HEK293T (cell line): ENCODE data around the gene CACNG5.

Experiments
- CTCF ChIA-PET: fragments of 350-600 bp; formaldehyde crosslinking; extraction: SDS; loops from one replicate; lab custom pipeline; 2021; ENCODE audit warnings: antibody characterized with exemption, inconsistent platforms; lab: Yijun Ruan, JAX
- POLR2A ChIA-PET: fragments of 350-600 bp; formaldehyde crosslinking; extraction: SDS; loops from one replicate; lab custom pipeline; 2020; ENCODE audit warnings: antibody characterized with exemption, inconsistent platforms; lab: Yijun Ruan, JAX
- DNase-seq: peaks from one replicate; pipeline ENCODE4 v3.0.0; 2012; ENCODE audit warnings: mixed read lengths; ENCODE audit errors: extremely low spot score
- ARNT ChIP-seq: fragments of 450-650 bp; IDR thresholded peaks from 2 replicates; pipeline ENCODE4 v1.6.1; 2017; ENCODE audit warnings: mild to moderate bottlenecking
- BHLHE40 ChIP-seq: fragments of 450-650 bp; IDR thresholded peaks from 2 replicates; pipeline ENCODE4 v1.6.1; 2016; ENCODE audit warnings: mild to moderate bottlenecking, moderate library complexity, borderline replicate concordance
- CTBP1 ChIP-seq: fragments of 450-650 bp; IDR thresholded peaks from 2 replicates; pipeline ENCODE4 v1.6.1; 2016; ENCODE audit warnings: borderline replicate concordance
- ELF4 ChIP-seq: fragments of 450-650 bp; IDR thresholded peaks from 2 replicates; pipeline ENCODE4 v1.6.1; 2017; ENCODE audit warnings: antibody characterized with exemption
- FOXA1 ChIP-seq: fragments of 450-650 bp; IDR thresholded peaks from 2 replicates; pipeline ENCODE4 v1.6.1; 2016; ENCODE audit warnings: mild to moderate bottlenecking
- FOXK2 ChIP-seq: fragments of 450-650 bp; IDR thresholded peaks from 2 replicates; pipeline ENCODE4 v1.6.1; 2016; ENCODE audit warnings: mild to moderate bottlenecking
- FOXM1 ChIP-seq: fragments of 450-650 bp; IDR thresholded peaks from 2 replicates; pipeline ENCODE4 v1.6.1; 2017; ENCODE audit warnings: mild to moderate bottlenecking, borderline replicate concordance
- HDGF ChIP-seq: fragments of 450-650 bp; IDR thresholded peaks from 2 replicates; pipeline ENCODE4 v1.6.1; 2017; ENCODE audit warnings: antibody characterized with exemption, borderline replicate concordance
- L3MBTL2 ChIP-seq: fragments of 450-650 bp; conservative IDR thresholded peaks from 2 replicates; pipeline ENCODE4 v1.6.1; 2016; ENCODE audit warnings: mild to moderate bottlenecking
- LEF1 ChIP-seq: fragments of 450-650 bp; IDR thresholded peaks from 2 replicates; pipeline ENCODE4 v1.6.1; 2017; ENCODE audit warnings: mild to moderate bottlenecking, borderline replicate concordance
- NFRKB ChIP-seq: fragments of 450-650 bp; IDR thresholded peaks from 2 replicates; pipeline ENCODE4 v1.6.1; 2016; ENCODE audit warnings: mild to moderate bottlenecking, moderate library complexity
- SP1 ChIP-seq: fragments of 450-650 bp; IDR thresholded peaks from 2 replicates; pipeline ENCODE4 v1.6.1; 2017
- SUZ12 ChIP-seq: fragments of 450-650 bp; IDR thresholded peaks from 2 replicates; pipeline ENCODE4 v1.6.1; 2016; ENCODE audit warnings: mild to moderate bottlenecking
- TARDBP ChIP-seq: fragments of 450-650 bp; IDR thresholded peaks from 2 replicates; pipeline ENCODE4 v1.6.1; 2016
- ZNF384 ChIP-seq: fragments of 450-650 bp; IDR thresholded peaks from 2 replicates; pipeline ENCODE4 v1.6.1; 2016
- TF ChIP-seq, protein P1 (sequence below): fragments of 450-650 bp; IDR thresholded peaks from 2 replicates; pipeline ENCODE4 v1.6.1; 2016

CACNG5 gene

DNA sequence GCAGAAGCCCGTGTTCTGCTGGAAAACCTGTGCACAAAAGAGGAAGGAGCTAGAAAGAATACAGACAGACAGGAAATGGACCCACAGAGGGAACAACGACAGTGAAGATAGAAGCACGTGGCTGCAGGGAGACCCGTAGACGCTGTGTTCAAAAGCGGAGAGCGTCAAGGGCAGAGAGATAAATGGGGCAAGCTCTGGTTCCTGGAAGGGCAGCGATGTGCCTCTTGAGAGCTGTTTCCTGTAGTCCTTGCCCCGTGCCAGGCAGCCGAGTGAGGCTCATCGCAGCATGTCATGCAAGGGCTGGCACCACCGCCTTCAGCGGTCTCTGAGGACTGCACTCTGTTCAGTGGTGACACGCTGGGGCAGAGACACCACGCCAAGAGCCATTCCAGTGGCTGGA lies 43.6 kb upstream of the CACNG5 start:
- ChIA-PET POLR2A (no interaction called here), CTCF (no interaction called here)
- no peak for TF ChIP-seq LEF1
- TF ChIP-seq ARNT: no peak
- TF ChIP-seq HDGF: no peak
- TF ChIP-seq SUZ12: no peak
- no peak for TF ChIP-seq SP1
- no peak for TF ChIP-seq NFRKB
- TF ChIP-seq ELF4: no peak
- TF ChIP-seq ZNF384: no peak
- no peak for TF ChIP-seq BHLHE40
- DNase-seq: no peak

DNA sequence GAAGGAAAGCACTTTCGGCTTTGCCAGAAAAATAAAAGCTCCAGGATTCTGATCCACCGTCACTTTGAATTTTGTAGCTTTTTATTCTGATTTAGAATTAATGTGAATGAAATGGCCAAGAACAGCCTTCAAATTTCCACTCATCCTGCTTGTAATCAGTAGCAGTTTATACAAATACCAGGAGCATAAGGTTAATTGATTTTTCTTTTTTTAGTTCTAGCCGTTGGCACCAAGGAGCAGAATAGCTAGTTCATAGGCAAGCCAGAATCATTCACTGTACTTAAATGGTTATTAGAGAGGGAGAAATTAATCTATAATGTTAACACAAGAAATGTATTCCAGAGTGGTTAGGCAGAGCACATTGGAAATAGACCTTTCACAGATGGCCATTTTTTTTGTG lies 41.1 kb upstream of the CACNG5 start:
- no peak for DNase-seq
- CTCF ChIA-PET: no interaction called here
- POLR2A ChIA-PET: no interaction called here

DNA sequence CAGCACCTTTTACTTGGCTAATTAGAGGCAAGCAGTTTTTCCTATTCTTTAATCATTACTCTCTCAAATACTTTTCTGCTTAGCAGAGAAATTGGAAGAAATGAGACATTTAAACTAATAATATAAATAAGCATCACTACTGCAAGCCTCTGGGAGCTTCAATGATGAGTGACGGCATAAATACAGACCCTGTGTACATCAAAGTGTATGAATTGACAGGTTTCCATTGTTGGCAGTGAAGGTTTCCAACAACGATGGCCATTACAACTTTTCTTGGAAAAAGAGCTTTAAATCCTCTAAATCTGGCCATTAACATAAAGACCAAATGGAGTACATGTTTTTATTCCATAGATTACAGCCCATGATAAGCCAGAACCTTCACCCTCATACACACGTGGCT lies 39.4 kb upstream of the CACNG5 start:
- no peak for TF ChIP-seq SUZ12
- no peak for TF ChIP-seq CTBP1
- no peak for TF ChIP-seq TARDBP
- TF ChIP-seq BHLHE40: no peak
- TF ChIP-seq, protein P1, sequence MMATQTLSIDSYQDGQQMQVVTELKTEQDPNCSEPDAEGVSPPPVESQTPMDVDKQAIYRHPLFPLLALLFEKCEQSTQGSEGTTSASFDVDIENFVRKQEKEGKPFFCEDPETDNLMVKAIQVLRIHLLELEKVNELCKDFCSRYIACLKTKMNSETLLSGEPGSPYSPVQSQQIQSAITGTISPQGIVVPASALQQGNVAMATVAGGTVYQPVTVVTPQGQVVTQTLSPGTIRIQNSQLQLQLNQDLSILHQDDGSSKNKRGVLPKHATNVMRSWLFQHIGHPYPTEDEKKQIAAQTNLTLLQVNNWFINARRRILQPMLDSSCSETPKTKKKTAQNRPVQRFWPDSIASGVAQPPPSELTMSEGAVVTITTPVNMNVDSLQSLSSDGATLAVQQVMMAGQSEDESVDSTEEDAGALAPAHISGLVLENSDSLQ: no peak
- TF ChIP-seq L3MBTL2: no peak
- no peak for TF ChIP-seq ARNT
- no peak for TF ChIP-seq ELF4
- no peak for TF ChIP-seq FOXK2
- TF ChIP-seq LEF1: no peak
- TF ChIP-seq NFRKB: no peak
- TF ChIP-seq HDGF: no peak
- no peak for TF ChIP-seq FOXM1
- no peak for TF ChIP-seq FOXA1
- TF ChIP-seq SP1: no peak
- TF ChIP-seq ZNF384: no peak
- DNase-seq: no peak
- ChIA-PET CTCF (no interaction called here), POLR2A (no interaction called here)

More for the DNA sequence above, 41.1 kb upstream of the CACNG5 start:
- TF ChIP-seq SP1 (no peak), FOXA1 (no peak), CTBP1 (no peak), SUZ12 (no peak), FOXK2 (no peak), LEF1 (no peak)
- TF ChIP-seq, protein P1: no peak

DNA sequence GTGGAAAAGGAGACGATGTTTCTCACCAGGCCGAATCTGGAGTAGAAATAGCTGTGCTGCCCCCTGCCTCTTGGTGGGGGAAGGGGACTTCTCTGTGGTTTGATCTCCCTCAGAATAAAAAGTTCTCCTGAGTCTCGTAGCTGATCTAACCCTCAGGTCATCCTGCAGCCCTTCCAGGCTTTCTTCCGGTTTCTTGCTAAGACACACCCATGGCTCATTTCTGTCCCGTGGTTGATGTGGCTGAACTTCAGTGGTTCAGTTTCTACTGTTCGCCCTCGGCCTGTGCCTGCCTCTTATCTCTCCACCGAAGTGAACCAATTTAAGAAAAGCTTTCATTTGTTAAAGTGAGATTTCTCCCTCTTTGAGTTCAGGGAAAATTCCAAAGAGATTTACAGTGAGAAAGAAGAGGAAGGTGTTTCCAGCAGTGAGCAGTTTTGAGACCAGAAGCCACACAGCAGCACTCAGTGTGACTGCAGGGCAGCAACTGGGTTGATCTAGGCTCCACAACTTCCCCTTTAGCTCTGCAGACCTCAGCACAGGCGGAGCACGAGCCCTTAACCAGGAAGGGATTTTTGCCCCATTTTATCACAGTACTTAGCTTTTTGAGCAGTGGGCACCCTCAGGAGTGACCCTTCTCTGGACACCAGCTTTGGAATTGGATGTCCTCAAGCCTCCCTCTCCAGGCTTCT lies 34.9 kb upstream of the CACNG5 start:
- no peak for TF ChIP-seq FOXA1
- no peak for TF ChIP-seq FOXM1
- TF ChIP-seq TARDBP: no peak
- no peak for TF ChIP-seq ZNF384
- no peak for TF ChIP-seq BHLHE40
- TF ChIP-seq ARNT: no peak
- no peak for TF ChIP-seq L3MBTL2
- TF ChIP-seq HDGF: no peak
- no peak for TF ChIP-seq CTBP1
- no peak for TF ChIP-seq SP1
- no peak for TF ChIP-seq FOXK2
- ChIA-PET CTCF (no interaction called here), POLR2A (no interaction called here)
- no peak for DNase-seq

DNA sequence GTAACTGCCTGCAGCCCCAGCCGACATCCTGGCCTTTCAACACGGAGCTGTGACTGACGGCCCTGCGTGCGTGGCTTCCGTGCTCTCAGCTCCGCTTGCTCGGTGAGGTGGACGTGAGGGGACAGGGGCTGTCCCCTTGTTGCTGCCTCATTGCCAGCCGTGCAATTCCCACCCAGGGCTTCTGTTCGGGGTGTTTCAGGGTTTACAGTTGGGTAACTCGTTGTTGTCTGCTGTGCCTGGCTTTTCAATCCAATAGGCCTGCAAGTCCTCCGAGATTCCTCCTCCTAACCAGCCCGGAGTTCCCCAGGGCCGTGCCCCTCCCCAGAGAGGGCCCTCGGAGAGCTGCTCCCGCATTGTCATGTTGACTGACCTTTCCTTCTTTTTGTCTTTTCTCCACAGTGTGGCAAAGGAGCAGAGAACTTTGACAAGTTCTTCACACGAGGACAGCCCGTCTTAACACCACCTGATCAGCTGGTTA lies 31.4 kb upstream of the CACNG5 start:
- ChIA-PET CTCF (no interaction called here), POLR2A (no interaction called here)
- TF ChIP-seq FOXK2 (no peak), SUZ12 (no peak), TARDBP (no peak), LEF1 (no peak), HDGF (no peak), ZNF384 (no peak), SP1 (no peak)
- DNase-seq: no peak

DNA sequence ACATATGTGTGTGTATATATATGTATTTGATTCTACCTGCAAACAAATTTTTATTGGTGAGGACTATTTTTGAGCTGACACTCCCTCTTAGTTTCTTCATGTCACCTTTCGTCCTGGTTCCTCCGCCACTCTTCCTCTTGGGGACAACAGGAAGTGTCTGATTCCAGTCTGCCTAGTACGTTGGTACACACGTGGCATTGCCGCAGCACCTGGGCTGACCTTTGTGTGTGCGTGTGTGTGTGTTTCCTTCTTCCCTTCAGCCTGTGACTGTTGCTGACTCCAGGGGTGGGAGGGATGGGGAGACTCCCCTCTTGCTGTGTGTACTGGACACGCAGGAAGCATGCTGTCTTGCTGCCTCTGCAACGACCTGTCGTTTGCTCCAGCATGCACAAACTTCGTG lies 29.4 kb upstream of the CACNG5 start:
- DNase-seq: no peak
- TF ChIP-seq FOXK2: no peak
- TF ChIP-seq SP1: no peak
- no peak for TF ChIP-seq LEF1
- TF ChIP-seq ELF4: no peak
- no peak for TF ChIP-seq L3MBTL2
- no peak for TF ChIP-seq NFRKB
- TF ChIP-seq BHLHE40: no peak
- TF ChIP-seq HDGF: no peak
- no peak for TF ChIP-seq SUZ12
- TF ChIP-seq, protein P1: no peak
- TF ChIP-seq CTBP1: no peak
- TF ChIP-seq FOXM1: no peak
- TF ChIP-seq ZNF384: no peak
- no peak for TF ChIP-seq ARNT
- TF ChIP-seq TARDBP: no peak
- no peak for TF ChIP-seq FOXA1
- CTCF ChIA-PET: no interaction called here
- POLR2A ChIA-PET: no interaction called here
